ENCODE measurements around the gene GEMIN5. TPM values are rescaled to one million over a fixed set of nuclear protein-coding genes. Genes with fewer than 3 reads are reported as not detected.

GEMIN5 gene
- total and polyA plus RNA-seq, 2 of the 13 experiments (the other 11 are each of a cell fraction or from before 2014, with no cell fraction given): 6.6 to 28.6 TPM

DNA sequence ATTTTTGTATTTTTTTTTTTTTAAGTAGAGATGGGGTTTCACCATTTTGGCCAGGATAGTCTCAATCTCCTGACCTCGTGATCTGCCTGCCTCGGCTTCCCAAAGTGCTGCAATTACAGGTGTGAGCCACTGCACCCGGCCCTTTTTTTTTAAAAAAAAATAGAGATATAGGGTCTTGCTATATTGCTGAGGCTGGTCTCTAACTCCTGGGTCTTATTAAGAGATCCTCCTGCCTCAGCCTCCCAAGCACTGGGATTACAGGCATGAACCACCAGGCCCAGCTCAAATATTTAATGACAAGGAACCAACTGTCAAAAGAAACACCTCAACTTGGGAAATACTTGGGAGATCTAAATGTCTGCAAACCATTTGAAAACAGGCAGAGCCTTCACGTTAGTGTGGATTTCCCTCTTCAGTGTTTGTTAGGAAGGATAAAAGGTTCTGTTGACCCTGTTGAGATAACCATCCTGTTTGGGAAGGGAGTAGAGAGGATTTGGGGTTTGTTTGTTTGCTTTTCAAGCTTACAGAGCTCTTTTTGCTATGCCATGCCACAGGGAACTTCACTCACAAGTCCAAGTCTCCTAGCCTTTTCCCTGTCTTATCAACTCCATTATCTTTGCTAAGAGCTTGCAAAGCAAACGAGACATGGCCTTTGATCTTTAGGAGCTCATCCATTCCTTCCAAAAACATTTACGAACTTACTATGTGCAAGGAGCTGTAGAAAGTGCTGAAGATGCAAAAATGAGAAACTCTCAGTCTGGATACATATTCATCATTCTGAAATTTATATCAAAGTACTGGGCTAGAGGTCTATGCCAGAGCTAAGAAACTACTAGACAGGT is 95.1 kb downstream of the GEMIN5 start (continued):
- no peak for TF ChIP-seq ZNF652 (CRISPR knock-in tag; IDR thresholded peaks at IDR 0.05; ENCODE audit: borderline replicate concordance, low read depth)
- no peak for TF ChIP-seq SNAI1 (CRISPR knock-in tag; IDR thresholded peaks at IDR 0.05; ENCODE audit: borderline replicate concordance)
- TF ChIP-seq, protein P1, sequence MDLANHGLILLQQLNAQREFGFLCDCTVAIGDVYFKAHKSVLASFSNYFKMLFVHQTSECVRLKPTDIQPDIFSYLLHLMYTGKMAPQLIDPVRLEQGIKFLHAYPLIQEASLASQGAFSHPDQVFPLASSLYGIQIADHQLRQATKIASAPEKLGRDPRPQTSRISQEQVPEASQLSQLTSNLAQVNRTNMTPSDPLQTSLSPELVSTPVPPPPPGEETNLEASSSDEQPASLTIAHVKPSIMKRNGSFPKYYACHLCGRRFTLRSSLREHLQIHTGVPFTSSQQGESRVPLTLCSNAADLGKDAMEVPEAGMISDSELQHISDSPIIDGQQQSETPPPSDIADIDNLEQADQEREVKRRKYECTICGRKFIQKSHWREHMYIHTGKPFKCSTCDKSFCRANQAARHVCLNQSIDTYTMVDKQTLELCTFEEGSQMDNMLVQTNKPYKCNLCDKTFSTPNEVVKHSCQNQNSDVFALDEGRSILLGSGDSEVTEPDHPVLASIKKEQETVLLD (CRISPR knock-in tag; IDR thresholded peaks at IDR 0.05; ENCODE audit: low read depth): no peak
- peak; percentile 61; the same call in 1 of the 2 replicates for TF ChIP-seq ZBTB20 (CRISPR knock-in tag; IDR thresholded peaks at IDR 0.05; ENCODE audit: borderline replicate concordance, low read depth)
- no peak for TF ChIP-seq ZNF713 (CRISPR knock-in tag; IDR thresholded peaks at IDR 0.05)
- TF ChIP-seq, protein P2, sequence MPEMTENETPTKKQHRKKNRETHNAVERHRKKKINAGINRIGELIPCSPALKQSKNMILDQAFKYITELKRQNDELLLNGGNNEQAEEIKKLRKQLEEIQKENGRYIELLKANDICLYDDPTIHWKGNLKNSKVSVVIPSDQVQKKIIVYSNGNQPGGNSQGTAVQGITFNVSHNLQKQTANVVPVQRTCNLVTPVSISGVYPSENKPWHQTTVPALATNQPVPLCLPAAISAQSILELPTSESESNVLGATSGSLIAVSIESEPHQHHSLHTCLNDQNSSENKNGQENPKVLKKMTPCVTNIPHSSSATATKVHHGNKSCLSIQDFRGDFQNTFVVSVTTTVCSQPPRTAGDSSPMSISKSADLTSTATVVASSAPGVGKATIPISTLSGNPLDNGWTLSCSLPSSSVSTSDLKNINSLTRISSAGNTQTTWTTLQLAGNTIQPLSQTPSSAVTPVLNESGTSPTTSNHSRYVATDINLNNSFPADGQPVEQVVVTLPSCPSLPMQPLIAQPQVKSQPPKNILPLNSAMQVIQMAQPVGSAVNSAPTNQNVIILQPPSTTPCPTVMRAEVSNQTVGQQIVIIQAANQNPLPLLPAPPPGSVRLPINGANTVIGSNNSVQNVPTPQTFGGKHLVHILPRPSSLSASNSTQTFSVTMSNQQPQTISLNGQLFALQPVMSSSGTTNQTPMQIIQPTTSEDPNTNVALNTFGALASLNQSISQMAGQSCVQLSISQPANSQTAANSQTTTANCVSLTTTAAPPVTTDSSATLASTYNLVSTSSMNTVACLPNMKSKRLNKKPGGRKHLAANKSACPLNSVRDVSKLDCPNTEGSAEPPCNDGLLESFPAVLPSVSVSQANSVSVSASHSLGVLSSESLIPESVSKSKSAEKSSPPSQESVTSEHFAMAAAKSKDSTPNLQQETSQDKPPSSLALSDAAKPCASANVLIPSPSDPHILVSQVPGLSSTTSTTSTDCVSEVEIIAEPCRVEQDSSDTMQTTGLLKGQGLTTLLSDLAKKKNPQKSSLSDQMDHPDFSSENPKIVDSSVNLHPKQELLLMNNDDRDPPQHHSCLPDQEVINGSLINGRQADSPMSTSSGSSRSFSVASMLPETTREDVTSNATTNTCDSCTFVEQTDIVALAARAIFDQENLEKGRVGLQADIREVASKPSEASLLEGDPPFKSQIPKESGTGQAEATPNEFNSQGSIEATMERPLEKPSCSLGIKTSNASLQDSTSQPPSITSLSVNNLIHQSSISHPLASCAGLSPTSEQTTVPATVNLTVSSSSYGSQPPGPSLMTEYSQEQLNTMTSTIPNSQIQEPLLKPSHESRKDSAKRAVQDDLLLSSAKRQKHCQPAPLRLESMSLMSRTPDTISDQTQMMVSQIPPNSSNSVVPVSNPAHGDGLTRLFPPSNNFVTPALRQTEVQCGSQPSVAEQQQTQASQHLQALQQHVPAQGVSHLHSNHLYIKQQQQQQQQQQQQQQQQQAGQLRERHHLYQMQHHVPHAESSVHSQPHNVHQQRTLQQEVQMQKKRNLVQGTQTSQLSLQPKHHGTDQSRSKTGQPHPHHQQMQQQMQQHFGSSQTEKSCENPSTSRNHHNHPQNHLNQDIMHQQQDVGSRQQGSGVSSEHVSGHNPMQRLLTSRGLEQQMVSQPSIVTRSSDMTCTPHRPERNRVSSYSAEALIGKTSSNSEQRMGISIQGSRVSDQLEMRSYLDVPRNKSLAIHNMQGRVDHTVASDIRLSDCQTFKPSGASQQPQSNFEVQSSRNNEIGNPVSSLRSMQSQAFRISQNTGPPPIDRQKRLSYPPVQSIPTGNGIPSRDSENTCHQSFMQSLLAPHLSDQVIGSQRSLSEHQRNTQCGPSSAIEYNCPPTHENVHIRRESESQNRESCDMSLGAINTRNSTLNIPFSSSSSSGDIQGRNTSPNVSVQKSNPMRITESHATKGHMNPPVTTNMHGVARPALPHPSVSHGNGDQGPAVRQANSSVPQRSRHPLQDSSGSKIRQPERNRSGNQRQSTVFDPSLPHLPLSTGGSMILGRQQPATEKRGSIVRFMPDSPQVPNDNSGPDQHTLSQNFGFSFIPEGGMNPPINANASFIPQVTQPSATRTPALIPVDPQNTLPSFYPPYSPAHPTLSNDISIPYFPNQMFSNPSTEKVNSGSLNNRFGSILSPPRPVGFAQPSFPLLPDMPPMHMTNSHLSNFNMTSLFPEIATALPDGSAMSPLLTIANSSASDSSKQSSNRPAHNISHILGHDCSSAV (CRISPR knock-in tag; IDR thresholded peaks at IDR 0.05; ENCODE audit: borderline replicate concordance): no peak
- no peak for TF ChIP-seq TBP (CRISPR knock-in tag; IDR thresholded peaks at IDR 0.05)
- no peak for TF ChIP-seq NCOA5 (CRISPR knock-in tag; IDR thresholded peaks at IDR 0.05)
- TF ChIP-seq NFE2L2 (IDR thresholded peaks at IDR 0.05; ENCODE audit: low read length): no peak
- TF ChIP-seq GPN1 (CRISPR knock-in tag; IDR thresholded peaks at IDR 0.05; ENCODE audit: borderline replicate concordance): no peak
- no peak for TF ChIP-seq ZNF841 (CRISPR knock-in tag; IDR thresholded peaks at IDR 0.05; ENCODE audit: borderline replicate concordance)
- no peak for TF ChIP-seq HMGA1 (CRISPR knock-in tag; conservative IDR thresholded peaks at IDR 0.05)
- peak; percentile 84 for TF ChIP-seq PHF5A (CRISPR knock-in tag; IDR thresholded peaks at IDR 0.05; ENCODE audit: low read depth, unreplicated experiment)
- no peak for TF ChIP-seq KDM5A (IDR thresholded peaks at IDR 0.05; ENCODE audit: borderline replicate concordance, low read length)
- TF ChIP-seq, protein P3, sequence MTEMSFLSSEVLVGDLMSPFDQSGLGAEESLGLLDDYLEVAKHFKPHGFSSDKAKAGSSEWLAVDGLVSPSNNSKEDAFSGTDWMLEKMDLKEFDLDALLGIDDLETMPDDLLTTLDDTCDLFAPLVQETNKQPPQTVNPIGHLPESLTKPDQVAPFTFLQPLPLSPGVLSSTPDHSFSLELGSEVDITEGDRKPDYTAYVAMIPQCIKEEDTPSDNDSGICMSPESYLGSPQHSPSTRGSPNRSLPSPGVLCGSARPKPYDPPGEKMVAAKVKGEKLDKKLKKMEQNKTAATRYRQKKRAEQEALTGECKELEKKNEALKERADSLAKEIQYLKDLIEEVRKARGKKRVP (CRISPR knock-in tag; IDR thresholded peaks at IDR 0.05): peak in 1 of 2 experiments; percentile 36; a peak in 1 of 4 replicates
- no peak for TF ChIP-seq ZNF615 (CRISPR knock-in tag; IDR thresholded peaks at IDR 0.05; ENCODE audit: borderline replicate concordance)
- 0 out of 2 replicates have a peak, but pooled peaks have one; percentile 35 for TF ChIP-seq ZBTB3 (CRISPR knock-in tag; IDR thresholded peaks at IDR 0.05; ENCODE audit: borderline replicate concordance, low read depth)

Measured in HepG2 (cell line).